NCI-H1930 (cell line): ENCODE data around the gene PPIP5K2.
"Not testable (repeated sequence)": the region's sequence is repeated elsewhere in the genome, so short reads cannot be mapped to it uniquely, and the experiment has no call there.

Experiments
- DNase-seq, 2 experiments: peaks; one replicate each; lab custom pipeline; 2025; lab: John Stamatoyannopoulos, UW

PPIP5K2 gene

GRCh38 chr5:103122242-103122641, 2.1 kb downstream of the PPIP5K2 start:
- no peak for DNase-seq

GRCh38 chr5:103126557-103126956, 6.5 kb downstream of the PPIP5K2 start:
- DNase-seq: no peak

DNA sequence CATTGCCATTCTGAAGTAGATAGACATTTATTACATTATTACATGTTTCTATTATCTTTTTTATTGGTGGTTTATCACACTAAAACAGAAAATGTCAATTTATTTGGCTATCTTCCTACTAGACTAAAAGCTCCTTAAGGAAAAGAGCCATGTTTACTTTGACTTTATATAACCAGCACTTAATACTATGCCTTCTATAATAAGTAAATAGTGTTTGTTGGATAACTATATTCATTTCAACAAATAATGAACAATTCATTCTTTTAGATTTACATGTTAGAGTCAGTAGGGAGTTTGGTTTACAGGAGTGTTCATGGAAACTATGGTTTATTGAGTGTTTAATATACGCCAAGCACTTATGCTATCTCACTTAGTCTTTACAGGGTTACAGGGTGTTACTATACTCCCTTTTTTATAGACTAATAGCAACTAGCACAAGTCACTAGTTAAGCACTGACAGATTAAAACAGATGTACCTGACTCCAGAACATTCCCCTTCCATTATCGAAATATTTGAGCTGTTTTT, 7.3 kb downstream of the PPIP5K2 start:
- DNase-seq: no peak

GRCh38 chr5:103128202-103128601, 8.1 kb downstream of the PPIP5K2 start:
- DNase-seq: no peak

DNA sequence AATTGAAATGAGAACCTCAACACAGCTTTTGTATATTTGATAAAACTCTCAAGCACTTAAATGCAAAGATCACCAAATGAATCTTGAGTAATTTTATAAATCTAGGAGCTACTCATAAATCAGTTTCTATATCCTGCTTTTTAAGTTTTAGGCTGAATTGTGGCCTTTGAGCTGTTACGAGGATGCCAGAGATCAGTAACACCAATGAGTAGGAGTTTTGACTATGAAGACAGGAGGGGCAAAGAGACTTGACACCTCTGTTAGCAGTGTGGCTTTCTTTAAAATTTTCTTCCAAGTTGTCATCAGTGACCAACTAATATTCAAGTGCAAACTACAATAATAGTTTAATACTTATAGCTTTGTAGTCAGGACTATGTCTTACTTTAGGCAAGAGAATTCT, 12.6 kb downstream of the PPIP5K2 start:
- no peak for DNase-seq

- DNase-seq: no peak
Observed at GRCh38 chr5:103133231-103133630, 13.1 kb downstream of the PPIP5K2 start.

- DNase-seq: no peak
Observed at GRCh38 chr5:103135461-103135860, 15.4 kb downstream of the PPIP5K2 start.

DNA sequence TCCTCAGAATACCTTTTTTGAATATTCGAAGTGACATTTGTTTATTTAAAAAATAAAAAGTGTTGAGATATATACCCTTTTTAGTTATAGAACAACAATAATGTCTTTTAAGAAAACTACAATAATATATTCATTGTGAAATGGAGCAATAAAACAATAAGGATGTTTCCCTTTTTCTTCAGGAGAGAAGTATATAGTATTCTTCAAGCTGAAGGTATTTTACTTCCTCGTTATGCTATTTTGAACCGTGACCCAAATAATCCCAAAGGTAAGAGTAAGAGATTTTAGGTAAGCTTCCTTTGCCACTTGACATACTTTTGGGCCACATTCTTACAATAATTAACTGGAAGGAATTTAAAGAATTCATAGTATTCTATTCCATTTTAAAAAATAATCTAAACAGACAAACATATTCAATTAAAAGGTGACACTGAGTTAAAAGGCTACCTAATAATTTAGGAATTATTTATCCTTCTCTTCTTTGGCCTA, 18.1 kb downstream of the PPIP5K2 start:
- DNase-seq: no peak

GRCh38 chr5:103139264-103139865, 19.3 kb downstream of the PPIP5K2 start:
- DNase-seq: peak; percentile 0 to 19

GRCh38 chr5:103142132-103142531, 22.0 kb downstream of the PPIP5K2 start:
- not testable (repeated sequence) for DNase-seq

DNA sequence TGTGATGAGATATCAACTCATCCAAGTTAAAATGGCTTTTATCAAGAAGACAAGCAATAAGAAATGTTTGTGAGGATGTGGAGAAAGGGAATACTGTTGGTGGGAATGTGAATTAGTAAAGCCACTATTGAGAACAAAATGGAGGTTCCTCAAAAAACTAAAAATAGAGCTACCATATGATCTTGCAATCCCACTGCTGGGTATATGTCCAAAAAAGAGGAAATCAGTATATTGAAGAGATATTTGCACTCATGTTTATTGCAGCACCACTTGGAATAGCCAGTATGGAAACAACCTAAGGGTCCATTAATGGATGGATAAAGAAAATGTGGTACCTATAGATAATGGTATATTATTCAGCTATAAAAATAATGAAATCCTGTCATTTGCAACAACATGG, 25.1 kb downstream of the PPIP5K2 start:
- DNase-seq: no peak

DNA sequence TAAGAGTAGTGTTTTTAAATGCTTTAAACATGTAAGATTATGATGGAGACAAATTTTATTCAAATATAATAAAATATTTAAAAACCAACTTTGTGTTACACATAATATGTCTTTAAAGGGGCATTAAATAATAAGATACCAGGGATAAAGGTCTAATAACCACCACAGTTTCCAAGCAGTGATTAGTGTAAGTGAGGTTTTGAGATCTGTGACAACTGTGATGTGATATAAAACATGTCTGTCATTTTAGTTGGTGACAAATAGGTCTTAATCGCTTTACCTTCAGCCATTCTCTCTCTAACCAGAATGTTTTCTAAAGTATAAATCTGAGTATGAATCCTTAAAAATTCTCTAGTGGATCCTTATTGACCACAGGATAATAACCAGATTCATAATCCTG, 28.1 kb downstream of the PPIP5K2 start:
- DNase-seq: no peak

- no peak for DNase-seq
Observed at GRCh38 chr5:103151156-103151555, 31.1 kb downstream of the PPIP5K2 start.

- DNase-seq: no peak
Observed at GRCh38 chr5:103166706-103167105, 46.6 kb downstream of the PPIP5K2 start.

DNA sequence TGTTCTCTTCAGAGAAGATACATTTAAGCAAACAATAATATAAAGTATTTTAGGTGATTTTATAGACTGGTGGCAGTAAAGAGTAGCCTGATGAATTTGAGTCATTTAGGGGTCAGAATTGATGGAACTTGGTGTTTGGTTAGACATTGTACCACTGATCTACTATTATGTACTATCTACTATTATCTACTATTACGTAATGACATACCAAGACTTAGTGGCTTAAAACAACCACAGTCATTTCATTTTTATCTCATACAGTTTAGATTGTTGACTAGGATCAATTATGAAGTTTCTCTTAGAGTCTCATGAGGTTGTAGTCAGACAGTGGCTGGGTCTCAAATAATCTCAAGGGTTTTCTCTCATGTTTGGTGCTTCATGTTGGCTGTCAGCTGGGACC, 54.0 kb downstream of the PPIP5K2 start:
- no peak for DNase-seq

- no peak for DNase-seq
Observed at GRCh38 chr5:103177543-103177942, 57.4 kb downstream of the PPIP5K2 start.

DNA sequence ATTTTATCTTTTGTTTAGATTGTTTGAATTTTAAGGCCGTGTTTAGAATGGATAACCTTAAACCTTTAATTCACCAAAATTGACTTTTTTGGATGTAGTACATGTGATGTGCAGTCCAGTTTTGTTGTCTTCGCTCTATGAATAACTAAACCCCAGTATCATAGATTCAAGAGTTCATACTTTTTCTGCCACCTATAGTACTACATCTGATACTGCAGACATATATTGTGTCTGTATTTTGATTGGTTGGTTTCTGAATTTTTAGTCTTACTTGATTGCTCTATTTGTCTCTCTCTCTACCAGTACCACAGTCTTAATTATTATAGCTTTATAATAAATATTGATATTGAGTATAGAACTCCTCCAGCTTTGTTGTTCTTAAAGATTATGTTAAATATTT, 58.1 kb downstream of the PPIP5K2 start:
- no peak for DNase-seq

DNA sequence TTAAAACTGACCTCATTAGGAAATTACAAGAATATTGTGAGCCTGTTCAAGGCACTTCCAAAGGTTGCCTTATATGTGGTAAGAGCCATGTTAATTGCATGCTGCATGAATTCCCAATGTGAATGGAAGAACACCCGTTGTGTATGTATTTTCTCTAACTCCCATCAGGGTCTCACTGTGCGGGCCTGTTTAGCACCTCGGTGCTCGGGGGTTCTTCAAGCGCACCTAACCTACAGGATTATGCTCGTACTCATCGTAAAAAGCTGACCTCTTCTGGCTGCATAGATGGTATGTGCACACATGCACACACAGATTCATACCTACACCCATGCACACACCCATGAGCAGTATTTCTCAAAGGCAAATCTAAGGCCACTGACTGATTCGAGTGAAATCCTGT, 66.1 kb downstream of the PPIP5K2 start:
- DNase-seq: no peak

DNA sequence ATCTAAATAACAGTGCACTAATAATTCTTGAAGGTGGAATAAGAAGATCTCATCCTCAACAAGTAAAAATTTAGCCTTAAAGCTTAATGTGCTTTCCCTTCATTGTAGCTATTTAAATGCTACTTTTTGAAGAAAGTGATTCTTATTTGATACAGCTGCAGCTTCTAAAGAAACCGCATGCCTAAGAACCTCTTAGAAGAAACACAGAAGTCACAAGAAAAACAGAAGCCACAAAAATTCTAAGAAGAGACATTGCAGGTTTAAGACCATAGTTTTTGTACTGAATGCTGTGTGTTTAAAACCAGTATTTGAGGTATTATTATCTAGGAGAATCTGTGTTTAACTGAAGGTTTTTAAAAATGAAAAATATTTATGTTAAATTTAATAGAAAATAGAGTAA, 68.3 kb downstream of the PPIP5K2 start:
- DNase-seq: no peak

- no peak for DNase-seq
Observed at GRCh38 chr5:103203226-103203625, 83.1 kb downstream of the PPIP5K2 start.

DNA sequence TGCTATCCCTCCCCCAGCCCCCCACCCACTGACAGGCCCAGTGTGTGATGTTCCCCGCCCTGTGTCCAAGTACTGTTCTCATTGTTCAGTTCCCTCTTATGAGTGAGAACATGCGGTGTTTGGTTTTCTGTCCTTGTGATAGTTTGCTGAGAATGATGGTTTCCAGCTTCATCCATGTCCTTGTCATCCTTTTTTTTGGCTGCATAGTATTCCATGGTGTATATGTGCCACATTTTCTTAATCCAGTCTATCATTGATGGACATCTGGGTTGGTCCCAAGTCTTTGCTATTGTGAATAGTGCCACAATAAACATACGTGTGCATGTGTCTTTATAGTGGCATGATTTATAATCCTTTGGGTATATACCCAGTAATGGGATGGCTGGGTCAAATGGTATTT, 84.9 kb downstream of the PPIP5K2 start:
- not testable (repeated sequence) for DNase-seq

DNA sequence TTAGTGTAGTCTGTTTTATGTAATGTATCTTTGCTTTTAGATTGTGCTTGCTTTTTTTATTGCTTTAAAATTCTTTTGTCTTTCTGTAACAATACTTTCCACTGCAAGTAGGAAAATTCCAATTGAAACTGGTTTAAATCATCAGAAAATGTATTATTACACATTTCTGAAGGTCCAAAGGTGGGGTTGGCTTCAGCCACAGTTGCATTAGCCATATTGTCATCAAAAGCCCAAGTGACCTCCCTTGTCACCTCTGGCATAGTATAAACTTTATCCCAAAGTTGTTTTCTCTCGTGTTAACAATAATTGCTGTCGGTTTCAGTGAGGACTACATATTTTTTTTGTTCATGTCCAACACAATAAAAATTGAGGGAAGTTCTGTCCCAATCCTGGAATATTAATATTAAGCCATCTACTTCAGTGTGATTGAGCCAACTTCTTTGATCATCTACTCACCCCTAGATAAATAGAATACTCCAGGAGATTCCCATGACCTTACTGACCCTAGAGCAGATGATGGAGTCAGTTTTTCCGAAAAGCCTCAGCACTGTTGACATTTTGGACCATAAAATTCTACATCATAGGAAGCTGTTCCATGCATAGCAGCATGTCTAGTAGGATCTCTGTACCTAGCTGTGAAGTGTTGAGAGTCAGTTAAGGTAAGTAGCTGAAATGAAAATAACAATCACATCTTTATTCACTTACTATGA, 86.0 kb downstream of the PPIP5K2 start:
- DNase-seq: no peak

- no peak for DNase-seq
Observed at GRCh38 chr5:103207011-103207410, 86.9 kb downstream of the PPIP5K2 start.

- DNase-seq: no peak
Observed at GRCh38 chr5:103207653-103208052, 87.6 kb downstream of the PPIP5K2 start.
